Hair follicular keratinocyte (primary cell): ENCODE measurements around the gene OR10K1. TPM values are rescaled to one million over a fixed set of nuclear protein-coding genes. Genes with fewer than 3 reads are reported as not detected.

Source experiments
- total RNA-seq: library from RNA; depleted of rRNA; stranded (reverse); fragments of >200 nt; gene quantifications from 2 replicates; pipeline ENCODE4 v1.2.3, GENCODE V29; 2015

Gene OR10K1
- total RNA-seq, result not detected in 2 replicates

GRCh38 chr1:158461534-158461933 lies at the start of gene OR10K1:
Gene OR10K1 (plus strand): TSS chr1:158461834. CDS start chr1:158465562, 3,728 bp downstream.

DNA sequence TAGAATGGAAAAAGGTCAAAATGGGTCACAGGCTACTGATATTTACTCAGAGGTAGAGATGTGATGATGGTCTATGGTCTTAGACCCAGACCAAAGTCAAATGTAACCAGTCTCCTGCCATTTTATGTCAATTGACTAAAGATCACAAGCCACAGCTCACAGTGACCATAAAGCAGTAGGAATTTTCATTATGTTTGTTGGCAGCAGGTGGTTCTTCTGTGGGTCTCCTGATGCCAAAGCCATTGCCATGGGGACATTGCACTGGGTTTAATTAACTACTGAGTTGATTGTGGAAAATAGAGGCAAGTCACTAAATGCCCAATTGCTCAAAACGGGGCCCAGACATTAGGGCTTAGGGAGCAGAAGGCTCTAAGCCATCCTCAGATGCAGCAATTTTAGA lies 35.5 kb upstream of the OR10K1 start, which contains the start of gene OR10K2:
OR10K2 (minus strand) TSS at position 101 of the 400 bp plus-strand sequence. CDS start 5,371 bp downstream, outside the sequence.

GRCh38 chr1:158471920-158472319 lies 10.3 kb downstream of the OR10K1 start, which contains the start of gene OR10R2:
Gene OR10R2 (plus strand): TSS chr1:158472220. CDS start chr1:158472326, 106 bp downstream.

Other genes with a start within 250 kb of the OR10K1 start
- gene CD1A, start 207.4 kb upstream of the OR10K1 start, total RNA-seq, result not detected in 2 replicates
- gene CD1C, start 171.9 kb upstream of the OR10K1 start, total RNA-seq, result not detected in 2 replicates
- gene CD1B, start 130.3 kb upstream of the OR10K1 start, total RNA-seq, result not detected in 2 replicates
- gene CD1E, start 107.9 kb upstream of the OR10K1 start, total RNA-seq, result not detected in 2 replicates
- not detected in 2 replicates for gene OR10T2, start 62.4 kb upstream of the OR10K1 start, total RNA-seq
- not detected in 2 replicates for gene OR10K2, start 35.6 kb upstream of the OR10K1 start, total RNA-seq
- not detected in 2 replicates for gene OR10R2, start 10.4 kb downstream of the OR10K1 start, total RNA-seq
- not detected in 2 replicates for gene OR6Y1, start 92.6 kb downstream of the OR10K1 start, total RNA-seq
- not detected in 2 replicates for gene OR6P1, start 108.7 kb downstream of the OR10K1 start, total RNA-seq
- gene OR10X1, start 118.1 kb downstream of the OR10K1 start, total RNA-seq, result not detected in 2 replicates
- gene OR10Z1, start 143.4 kb downstream of the OR10K1 start, total RNA-seq, result not detected in 2 replicates
- gene SPTA1, start 224.9 kb downstream of the OR10K1 start, total RNA-seq, result not detected in 2 replicates
- not detected in 2 replicates for gene OR6K2, start 238.8 kb downstream of the OR10K1 start, total RNA-seq